ENCODE data around the gene IFT20. TPM values are rescaled to one million over a fixed set of nuclear protein-coding genes. Genes with fewer than 3 reads are reported as not detected.
A peak's percentile ranks its signal among the peaks of the same experiment; 100 is the strongest.

Gene IFT20
- total and polyA plus RNA-seq, 9 of the 15 experiments (the other 6 are each of a cell fraction or from before 2014, with no cell fraction given), result 11.2 to 38.6 (median 20.1) TPM

DNA sequence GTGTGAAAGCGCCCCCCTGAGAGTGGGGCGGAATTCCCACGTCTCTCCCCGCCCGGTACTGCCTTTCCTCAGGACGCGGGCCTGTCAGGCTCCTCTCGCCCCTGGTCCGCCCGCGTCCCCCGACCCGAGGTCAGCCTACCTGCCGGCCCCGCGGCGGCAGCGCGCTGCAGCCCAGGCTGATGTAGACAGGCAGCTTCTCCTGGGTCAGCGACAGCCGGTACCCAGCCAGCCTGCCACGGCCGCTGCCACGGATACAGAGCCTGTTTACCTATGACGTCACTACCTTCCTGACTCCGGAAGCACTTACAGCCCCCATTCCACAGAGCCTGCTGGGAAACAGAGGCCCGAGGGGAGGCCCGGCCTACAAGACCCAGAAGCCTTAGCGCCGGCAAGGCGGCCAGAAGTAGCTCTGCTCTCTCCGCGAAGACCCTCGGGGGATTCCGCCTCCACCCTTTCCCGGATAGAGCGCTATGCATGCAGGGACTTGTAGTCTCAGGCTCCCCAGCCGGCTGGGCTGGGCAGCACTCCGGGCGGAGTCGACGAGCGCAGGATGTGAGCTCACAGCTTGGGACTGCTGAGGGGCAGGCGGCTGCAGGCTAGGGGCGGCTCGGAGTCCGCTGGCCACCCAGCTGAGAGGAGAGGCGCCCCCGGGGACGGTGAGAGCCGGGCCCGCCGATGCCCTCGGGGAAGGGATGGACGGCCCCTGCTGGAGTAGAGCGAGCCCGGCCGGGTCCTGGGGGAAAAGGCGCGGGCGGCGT is at the start of gene IFT20, which contains the start of gene TNFAIP1 (continued):
- no peak for TF ChIP-seq ETS2 (tag; IDR thresholded peaks at IDR 0.05; ENCODE audit: borderline replicate concordance, poor library complexity, severe bottlenecking)
- TF ChIP-seq, protein P1, sequence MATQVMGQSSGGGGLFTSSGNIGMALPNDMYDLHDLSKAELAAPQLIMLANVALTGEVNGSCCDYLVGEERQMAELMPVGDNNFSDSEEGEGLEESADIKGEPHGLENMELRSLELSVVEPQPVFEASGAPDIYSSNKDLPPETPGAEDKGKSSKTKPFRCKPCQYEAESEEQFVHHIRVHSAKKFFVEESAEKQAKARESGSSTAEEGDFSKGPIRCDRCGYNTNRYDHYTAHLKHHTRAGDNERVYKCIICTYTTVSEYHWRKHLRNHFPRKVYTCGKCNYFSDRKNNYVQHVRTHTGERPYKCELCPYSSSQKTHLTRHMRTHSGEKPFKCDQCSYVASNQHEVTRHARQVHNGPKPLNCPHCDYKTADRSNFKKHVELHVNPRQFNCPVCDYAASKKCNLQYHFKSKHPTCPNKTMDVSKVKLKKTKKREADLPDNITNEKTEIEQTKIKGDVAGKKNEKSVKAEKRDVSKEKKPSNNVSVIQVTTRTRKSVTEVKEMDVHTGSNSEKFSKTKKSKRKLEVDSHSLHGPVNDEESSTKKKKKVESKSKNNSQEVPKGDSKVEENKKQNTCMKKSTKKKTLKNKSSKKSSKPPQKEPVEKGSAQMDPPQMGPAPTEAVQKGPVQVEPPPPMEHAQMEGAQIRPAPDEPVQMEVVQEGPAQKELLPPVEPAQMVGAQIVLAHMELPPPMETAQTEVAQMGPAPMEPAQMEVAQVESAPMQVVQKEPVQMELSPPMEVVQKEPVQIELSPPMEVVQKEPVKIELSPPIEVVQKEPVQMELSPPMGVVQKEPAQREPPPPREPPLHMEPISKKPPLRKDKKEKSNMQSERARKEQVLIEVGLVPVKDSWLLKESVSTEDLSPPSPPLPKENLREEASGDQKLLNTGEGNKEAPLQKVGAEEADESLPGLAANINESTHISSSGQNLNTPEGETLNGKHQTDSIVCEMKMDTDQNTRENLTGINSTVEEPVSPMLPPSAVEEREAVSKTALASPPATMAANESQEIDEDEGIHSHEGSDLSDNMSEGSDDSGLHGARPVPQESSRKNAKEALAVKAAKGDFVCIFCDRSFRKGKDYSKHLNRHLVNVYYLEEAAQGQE (IDR thresholded peaks at IDR 0.05; ENCODE audit: borderline replicate concordance), result peak; percentile 44
- TF ChIP-seq, protein P1 (CRISPR knock-in tag; IDR thresholded peaks at IDR 0.05; ENCODE audit: low read depth), result 0 out of 2 replicates have a peak, but pooled peaks have one; percentile 25
- peak; percentile 46 for TF ChIP-seq MYC (IDR thresholded peaks at IDR 0.05; ENCODE audit: low read depth, low read length)
- TF ChIP-seq MYC (CRISPR knock-in tag; IDR thresholded peaks at IDR 0.05; ENCODE audit: borderline replicate concordance, low read depth), result peak; percentile 81; the same call in 1 of the 2 replicates
- TF ChIP-seq CREM (IDR thresholded peaks at IDR 0.05; ENCODE audit: low read depth), result peak; percentile 99
- TF ChIP-seq, protein P2, sequence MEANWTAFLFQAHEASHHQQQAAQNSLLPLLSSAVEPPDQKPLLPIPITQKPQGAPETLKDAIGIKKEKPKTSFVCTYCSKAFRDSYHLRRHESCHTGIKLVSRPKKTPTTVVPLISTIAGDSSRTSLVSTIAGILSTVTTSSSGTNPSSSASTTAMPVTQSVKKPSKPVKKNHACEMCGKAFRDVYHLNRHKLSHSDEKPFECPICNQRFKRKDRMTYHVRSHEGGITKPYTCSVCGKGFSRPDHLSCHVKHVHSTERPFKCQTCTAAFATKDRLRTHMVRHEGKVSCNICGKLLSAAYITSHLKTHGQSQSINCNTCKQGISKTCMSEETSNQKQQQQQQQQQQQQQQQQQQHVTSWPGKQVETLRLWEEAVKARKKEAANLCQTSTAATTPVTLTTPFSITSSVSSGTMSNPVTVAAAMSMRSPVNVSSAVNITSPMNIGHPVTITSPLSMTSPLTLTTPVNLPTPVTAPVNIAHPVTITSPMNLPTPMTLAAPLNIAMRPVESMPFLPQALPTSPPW (CRISPR knock-in tag; IDR thresholded peaks at IDR 0.05), result peak; percentile 90
- TF ChIP-seq GTF2F1 (IDR thresholded peaks at IDR 0.05; ENCODE audit: low read depth, low read length), result no peak
- peak; percentile 94 for TF ChIP-seq CREB1 (IDR thresholded peaks at IDR 0.05)
- peak; percentile 95 for TF ChIP-seq CREB1 (CRISPR knock-in tag; IDR thresholded peaks at IDR 0.05)
- TF ChIP-seq CEBPB (tag; IDR thresholded peaks at IDR 0.05), result no peak
- peak; percentile 93 for TF ChIP-seq ATF2 (CRISPR knock-in tag; IDR thresholded peaks at IDR 0.05)

Data from K562 (cell line).